ENCODE results near the gene C2orf15.

GRCh38 chr2:99139003-99139402, 2.5 kb upstream of the C2orf15 start:
- TF ChIP-seq CTCF (IDR thresholded peaks at IDR 0.05) (no peak), POLR2A (IDR thresholded peaks at IDR 0.05) (no peak), POLR2AphosphoS5 (IDR thresholded peaks at IDR 0.05) (no peak), EP300 (IDR thresholded peaks at IDR 0.05) (no peak)

Measured in sigmoid colon (tissue), 4 donors.